ENCODE data around the gene NUF2.

DNA sequence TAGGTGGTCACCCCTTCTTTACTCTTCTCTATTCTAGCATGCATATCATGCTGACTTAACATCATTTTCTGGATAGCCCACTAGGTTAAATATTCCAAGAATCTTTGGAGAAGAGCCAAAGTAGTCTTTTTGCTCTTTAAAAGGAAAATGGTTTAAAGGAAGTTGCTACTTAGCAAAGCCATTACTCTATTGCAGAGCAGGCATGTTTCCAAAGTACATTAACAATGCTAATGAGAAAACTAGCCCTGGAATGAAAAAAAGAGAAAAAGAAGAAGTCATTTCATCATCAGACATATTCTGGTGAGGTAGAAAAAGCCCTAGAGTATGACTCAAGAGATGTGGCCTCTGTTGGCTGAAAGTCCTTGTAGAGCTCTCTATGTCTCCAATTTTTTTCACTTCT, 74.0 kb downstream of the NUF2 start:
- TF ChIP-seq EP300 (IDR thresholded peaks at IDR 0.05) (no peak), POLR2A (IDR thresholded peaks at IDR 0.05) (no peak)
